HG02588 (cell line): ENCODE results near the gene METTL15.
"Not testable (repeated sequence)": the region's sequence is repeated elsewhere in the genome, so short reads cannot be mapped to it uniquely, and the experiment has no call there.

ENCODE experiments used
- ATAC-seq: cut with Tn5 transposase; IDR thresholded peaks from one replicate; pipeline ENCODE4 v1.9.1; 2021; ENCODE audit warnings: mild to moderate bottlenecking, moderate library complexity; ENCODE audit not compliant: unreplicated experiment

Gene METTL15

DNA sequence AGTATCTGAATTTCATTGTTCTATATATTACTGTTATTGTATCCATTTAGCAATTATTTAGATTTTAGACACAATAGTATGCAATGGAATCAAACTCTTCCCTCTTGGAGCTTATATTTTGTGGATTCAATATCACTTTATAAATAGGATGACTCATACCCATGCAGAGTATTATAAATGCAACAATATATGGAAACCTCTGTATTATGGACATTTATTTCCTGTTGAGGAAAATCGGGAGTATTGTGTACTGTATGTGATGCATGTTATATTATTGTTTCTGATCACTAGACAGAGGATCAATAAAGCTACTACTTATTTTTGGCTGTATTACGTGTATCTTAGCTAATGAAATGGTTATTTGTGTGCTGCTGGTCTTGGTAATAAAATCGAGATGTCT, 770 bp downstream of the METTL15 start:
- no peak for ATAC-seq

DNA sequence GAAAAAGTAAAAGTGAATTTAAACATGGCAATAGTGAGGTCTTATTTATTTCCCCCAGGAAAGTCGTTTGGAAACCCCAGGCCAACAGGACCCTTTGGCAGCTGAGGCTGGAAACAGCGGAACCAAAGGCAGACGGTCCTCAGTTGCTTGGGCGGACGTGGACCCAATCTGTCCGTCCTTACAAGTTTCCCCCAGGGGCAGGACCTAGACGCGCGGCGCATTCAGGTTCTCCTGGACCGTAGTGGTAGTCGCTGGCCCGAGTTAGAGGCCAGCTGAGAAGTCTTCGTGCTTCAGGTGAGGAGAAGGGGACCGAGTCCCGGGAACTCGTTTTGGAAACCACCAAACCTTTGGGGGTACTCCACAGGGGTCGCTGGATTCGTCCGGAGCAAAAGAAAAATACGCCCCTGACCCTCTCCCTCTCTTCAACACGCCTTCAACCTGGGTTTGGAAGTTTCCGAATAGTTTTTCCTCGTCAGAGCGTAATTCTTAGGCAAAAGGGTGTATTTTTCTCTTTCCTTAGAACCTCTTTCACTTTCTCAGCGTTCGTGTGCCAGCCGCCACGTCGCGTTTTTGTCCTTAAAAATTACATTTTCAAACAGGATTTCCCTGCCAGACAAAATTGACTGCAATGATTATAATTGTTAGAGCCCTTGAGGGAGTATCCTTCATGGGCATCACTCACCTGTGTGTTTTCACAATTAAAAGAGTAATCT, 2.1 kb downstream of the METTL15 start:
- ATAC-seq = peak; percentile 42

DNA sequence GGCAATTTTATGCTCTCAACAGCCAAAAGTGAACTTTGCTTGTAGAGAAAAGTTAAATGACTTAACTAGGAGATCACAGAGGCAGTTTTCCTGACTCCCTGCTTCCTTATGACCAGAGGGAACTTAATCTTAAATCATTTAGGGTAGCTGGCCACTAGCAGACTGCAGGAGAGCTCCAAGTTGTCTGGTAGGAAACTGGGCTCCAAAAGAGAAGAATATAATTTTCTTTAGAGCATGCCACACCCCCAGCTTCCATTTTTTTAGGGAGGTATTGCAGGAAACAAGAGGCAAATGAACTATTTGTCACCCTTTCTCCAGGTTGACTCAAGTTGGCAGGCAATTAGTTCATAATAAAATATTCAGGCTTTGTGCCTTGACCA, 2.6 kb downstream of the METTL15 start:
- no peak for ATAC-seq

DNA sequence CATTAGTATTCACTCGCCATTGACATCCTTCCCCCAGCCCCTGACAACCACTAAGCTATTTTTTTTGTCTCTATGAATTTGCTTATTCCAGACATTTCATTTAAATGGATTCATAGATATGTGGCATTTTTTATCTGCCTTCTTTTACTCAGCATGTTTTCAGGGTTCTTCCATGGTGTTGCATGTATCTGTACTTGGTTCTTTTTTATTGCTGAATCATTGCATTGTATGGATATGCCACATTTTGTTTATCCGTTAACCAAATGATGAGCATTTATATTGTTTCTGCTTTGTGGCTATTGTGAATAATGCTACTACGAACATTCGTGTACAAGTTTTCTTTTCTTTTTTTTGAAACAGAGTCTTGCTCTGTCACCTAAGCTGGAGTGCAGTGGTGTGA, 5.9 kb downstream of the METTL15 start:
- no peak for ATAC-seq

DNA sequence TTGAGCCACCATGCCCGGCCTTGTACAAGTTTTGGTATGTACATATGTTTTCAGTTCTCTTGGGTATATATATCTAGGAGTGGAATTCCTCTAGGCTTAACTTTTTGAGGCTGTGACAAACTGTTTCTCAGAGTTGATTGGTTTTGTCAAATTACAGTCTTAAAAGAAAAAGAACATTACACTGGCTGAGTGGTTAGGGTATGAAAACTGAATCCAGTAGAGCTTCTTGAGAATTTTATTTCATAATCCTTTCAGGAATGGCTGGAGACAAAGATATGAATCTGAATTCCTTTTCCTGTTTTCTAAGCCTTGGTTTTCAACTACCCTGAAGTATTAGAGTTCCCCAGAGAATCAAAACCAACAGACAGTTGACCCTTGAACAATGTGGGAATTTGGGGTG, 6.5 kb downstream of the METTL15 start:
- ATAC-seq = no peak

DNA sequence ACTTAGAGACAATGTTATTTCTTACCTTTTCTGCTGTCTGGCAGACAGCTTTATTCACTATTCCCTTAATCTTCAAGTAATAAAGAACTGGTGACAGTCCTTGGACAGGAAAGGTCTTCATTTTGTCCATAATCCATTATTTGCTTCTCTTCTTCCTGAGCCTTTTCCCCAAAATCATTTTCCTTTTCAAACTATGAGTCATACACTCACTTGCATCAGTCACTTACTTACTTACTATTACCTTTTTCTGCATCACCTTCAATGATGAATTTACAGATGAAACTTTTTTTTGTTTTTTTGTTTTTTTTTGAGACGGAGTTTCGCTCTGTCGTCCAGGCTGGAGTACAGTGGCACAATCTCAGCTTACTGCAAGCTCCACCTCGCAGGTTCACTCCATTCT, 9.5 kb downstream of the METTL15 start:
- ATAC-seq = no peak

DNA sequence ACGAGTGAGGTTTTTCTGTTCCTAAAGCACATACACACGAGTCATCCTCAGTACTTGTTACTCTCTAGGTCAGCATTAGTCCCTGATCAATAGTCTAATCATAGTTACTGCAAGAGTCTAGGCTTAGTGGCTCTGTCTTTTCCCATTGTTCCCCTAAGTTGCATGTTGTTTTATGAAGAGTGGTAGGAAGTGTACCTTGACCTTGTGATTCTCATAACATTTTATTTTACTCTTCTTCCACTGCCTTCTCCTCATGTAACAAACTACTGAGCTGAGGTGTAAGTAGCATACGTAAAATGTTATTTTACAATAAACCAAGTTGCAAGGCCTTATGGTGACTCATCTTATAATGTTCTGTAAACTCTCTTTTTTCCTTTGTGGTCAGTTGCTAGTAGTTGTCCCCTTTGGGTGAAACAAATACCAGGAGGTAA, 15.0 kb downstream of the METTL15 start:
- ATAC-seq = no peak

DNA sequence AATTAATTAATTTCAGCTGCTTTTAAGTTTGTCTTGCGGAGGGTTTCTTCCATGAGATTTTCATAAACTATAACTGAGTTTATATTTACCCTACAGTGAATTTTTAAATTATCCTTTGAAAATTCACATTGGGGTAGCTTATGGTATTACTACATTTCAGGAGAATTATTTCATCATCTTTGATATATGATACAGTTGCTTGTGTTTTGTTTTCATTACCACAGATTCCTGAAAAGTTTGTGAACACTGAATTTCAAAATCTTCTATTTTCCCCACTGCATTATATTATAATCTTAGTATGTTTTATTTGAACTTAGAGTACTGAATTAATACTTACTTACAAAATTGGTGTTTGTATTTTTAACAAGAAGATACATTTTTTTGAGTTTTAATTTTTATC, 24.4 kb downstream of the METTL15 start:
- ATAC-seq = no peak

DNA sequence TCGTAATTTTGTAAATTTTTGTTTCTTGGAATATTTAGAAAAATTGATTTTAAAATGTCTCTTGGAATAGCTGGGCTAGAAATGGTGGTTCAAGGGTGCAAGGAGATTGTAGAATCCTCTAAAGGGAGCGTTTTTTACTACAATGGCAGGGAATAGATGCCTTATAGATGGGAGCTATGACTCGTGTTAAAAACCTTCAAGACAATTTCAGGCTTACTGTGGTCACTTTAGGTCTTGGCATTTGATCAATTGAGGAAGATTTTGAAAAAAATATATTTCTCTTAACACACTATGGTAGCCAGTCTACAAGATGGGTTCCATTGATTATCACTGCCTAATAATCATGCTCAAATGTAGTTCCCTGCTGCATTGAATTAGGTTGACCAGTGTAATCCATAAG, 25.0 kb downstream of the METTL15 start:
- ATAC-seq = no peak

DNA sequence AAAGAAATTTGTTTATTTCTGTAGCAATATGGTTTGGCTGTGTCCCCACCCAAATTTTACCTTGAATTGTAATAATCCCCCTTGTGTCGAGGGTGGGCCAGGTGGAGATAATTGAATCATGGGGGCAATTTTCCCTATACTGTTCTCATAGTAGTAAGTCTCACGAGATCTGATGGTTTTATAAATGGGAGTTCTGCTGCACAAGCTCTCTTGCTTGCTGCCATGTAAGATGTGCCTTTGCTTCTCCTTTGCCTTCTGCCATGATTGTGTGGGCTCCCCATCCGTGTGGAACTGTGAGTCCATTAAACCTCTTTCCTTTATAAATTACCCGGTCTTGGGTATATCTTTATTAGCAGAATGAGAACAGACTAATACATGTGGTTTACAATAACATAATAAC, 28.0 kb downstream of the METTL15 start:
- not testable (repeated sequence) for ATAC-seq

DNA sequence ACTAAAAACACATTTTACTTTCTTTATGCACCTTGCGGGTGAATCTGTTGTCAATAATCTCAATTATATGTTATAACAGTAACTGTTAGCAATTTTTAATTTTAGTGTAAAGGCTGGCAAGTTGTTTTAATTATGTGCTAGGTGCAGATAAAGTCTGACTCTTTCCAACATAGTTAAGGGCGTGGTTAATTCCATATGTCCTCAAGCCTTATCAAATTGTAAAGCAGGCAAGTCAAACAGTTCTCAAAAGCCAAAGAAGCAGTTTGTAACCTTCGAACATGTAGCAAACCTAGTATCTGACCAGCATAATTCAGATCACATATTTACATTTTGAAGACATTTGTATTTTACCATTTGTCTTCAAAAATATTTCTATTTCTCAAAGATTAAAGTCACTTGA, 29.2 kb downstream of the METTL15 start:
- no peak for ATAC-seq

DNA sequence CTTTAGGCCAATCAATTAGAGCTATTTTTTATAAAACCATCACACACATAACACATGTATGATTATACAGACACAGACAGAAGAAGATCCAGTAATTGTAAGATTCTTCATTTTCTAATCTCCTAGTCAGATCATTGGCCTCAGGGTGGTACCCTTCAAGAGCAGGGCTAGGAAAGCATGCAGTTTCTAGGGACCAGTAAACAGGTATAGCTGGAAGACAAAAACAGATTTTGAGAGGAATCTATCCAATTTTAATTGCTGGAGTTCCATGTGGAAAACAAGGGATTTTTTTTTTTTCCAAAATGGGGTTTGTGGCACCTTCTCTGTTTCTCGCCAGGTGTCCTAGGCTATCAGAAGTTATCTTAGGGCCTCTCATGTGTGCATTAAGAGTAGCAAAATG, 29.6 kb downstream of the METTL15 start:
- ATAC-seq = no peak

DNA sequence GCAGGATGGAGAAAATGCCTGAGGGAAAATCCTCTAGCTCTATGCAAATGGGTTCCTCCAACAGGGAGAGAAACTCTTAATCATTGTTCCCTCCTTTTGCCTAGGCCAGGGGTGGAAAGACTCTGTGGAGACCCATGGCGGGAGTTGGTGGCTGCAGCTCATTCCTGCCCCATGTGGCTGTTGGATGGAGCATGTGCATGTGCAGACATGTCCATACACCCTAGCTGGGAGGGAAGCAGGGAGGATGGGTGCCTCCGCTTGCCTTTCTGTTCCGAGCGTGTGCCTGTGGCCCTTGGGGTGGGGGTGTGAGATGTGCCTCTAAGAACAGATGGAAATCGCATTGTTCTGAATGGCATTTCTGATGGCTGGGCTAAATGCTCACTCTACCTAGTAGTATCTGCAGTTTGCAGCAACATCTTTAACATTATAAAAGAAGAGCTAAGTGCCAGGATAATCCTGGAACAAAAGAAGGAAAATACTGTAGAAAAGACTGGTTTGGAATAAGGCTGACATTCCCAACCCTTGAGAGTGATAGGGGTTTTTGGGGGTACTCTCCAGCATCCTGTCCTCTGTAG, 31.7 kb downstream of the METTL15 start:
- ATAC-seq = no peak

DNA sequence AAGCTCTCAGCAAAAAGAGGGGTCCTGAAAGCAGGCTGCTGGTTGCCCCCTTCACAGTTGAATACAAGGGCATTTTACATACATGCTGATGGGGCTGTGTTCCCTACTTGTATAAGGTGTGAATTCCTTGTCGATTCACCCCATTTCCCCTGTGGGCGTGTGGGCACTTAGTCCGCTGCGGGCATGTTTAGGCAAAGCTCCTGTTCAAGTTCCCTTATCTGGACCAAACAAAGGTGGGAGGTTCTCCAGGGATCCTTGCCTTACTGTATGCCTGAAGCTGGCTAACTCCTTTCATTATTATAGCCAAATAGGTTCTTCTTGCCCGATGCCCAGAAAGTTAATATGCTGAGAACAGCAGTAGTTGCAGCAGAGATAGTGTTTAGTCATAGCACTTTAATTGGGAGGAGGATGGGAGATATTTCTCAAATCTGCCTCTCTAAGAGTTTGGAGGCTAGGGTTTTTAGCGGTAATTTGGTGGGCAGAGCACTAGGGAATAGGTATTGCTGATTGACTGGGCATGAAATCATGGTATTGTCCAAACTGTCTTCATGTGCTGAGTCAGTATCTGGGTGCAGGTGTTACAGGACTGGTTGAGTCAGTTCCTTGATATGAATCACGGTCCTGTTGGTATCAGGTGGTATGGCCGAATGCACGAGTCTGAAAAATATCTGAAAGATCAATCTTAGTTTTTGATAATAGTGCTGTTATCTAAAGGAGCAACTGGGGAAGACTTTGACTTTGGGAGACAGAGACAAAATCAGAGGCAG, 32.7 kb downstream of the METTL15 start:
- ATAC-seq = no peak

DNA sequence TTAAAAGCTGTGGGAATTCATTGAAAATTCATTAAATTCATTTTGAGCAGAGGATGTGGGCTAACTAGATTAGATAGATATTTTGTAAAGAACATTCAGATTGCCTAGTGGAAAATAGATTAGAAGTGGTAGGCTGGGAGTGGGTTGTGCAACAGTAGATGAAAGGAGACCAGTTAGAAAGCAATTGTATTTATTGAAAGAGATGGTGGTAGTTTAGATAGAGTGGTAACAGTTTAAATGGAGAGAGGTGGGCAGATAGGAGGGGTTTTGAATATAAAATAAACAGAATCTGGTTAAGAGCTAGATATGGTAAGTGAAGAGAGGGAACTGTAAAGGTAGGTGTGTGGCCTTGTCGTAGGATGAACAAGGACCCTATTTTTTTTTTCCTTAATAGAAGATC, 34.5 kb downstream of the METTL15 start:
- no peak for ATAC-seq

DNA sequence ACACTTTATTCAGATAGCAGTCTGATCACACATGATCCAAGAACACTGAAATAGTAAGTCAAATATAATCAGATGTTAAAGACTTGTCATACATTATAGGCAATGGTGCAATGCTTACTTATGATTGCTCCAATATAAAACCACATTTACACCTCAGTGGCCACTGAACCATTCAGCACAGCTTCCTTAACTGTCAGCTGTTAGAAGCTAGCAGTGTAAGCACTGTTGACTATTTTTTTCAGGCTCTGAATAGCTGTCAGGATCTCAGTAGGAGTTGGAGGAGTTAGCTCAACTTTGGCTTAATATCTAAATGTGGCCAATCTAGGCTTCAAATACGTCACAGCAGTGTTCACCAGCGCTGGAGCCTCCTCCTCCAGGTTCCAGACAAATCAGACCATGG, 36.6 kb downstream of the METTL15 start:
- ATAC-seq = no peak

DNA sequence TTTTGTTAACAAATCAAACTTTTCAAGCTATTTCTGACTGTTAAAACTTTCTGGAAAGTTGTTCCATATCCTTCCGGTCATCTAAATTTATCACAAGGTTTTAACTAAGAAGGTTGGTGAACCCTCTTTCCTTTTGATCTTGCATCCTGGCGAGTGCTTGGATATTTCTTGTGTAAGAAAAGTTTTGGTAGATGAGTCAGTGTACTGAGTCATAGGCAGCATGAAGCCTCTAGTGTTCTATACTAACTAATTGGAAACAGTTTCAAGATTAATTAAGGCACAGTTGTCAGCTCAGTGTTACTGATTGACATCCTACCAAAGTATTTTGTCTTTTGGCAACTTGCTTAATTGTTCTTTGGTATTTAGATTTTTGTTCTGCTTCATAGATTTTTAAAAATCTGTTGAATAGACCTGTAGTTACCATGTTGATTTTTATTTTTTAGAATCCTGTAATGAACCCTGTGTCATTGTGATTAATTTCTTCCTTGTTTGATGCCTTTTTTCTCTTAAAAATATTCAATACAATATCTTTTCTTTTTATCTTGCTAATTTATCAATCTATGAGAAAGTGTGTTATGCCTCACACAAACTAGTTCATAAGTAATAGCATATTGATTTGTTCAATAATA, 38.0 kb downstream of the METTL15 start:
- no peak for ATAC-seq

DNA sequence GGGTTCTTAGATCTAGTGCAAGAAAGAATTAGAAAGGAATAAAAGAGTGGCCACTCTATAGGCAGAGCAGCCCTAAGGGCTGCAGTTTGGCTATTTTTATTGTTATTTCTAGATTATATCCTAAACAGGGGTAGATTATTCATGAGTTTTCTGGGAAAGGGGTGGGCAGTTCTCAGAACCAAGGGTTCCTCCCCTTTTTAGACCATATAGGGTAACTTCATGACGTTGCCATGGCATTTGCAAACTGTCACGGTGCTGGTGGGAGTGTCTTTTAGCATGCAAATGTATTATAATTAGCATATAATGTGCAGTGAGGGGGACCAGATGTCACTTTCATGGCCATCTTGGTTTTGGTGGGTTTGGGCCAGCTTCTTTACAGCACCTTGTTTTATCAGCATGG, 44.6 kb downstream of the METTL15 start:
- no peak for ATAC-seq

DNA sequence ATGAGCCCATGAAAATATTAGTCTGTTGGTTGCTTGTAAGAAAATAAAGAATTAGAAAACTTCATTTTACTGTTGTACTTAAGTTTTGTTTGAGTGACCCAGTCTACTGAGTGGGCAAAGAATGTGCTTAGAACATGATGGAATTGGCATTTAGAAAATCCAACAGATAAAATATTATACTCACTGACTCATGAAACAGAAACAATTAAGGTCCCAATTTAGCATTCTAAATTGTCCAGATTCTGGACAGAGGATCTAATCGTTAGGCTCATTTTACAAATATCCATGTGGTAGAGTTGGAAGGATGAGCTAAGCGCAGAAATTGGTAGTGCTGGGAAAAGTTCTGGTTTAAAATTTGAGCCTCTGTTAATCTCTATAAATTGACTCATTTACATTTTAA, 45.4 kb downstream of the METTL15 start:
- ATAC-seq = no peak

DNA sequence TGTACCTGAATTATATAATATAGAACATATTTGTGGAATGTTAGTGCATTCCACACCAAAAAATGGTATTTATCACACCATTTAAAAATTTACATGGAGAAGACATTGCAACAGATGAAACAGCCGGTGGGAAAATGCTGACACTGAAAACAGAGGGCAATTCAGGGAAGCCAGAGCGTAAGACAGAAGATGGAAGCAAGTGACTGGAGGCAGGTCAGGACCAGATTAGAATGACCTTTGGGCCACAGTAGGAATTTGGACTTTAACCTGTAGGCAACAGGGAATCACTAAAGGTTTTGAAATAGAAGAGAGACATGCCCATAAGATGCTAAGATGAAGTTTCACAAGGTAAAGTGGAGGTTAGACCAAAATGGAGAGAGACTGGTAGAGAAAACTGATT, 60.5 kb downstream of the METTL15 start:
- no peak for ATAC-seq

DNA sequence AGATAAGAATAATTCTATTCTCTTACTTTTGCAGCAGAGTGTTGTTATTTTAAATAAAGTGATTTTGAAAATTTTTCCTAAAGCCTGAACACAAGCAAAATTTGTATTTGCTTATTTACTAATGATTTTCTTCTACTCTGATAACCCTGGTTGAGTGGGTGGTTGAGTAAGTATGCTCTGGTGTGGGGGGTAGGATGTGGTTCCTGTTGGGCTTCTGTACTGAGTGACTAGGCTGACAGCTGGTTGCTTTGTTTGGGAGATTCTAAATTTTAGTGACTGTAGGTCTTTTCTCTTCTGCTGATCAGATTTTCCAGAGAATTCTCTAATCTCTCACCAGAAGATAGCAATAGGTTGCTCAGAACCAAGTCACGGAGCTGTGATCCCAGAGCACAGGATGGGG, 61.6 kb downstream of the METTL15 start:
- ATAC-seq = no peak

DNA sequence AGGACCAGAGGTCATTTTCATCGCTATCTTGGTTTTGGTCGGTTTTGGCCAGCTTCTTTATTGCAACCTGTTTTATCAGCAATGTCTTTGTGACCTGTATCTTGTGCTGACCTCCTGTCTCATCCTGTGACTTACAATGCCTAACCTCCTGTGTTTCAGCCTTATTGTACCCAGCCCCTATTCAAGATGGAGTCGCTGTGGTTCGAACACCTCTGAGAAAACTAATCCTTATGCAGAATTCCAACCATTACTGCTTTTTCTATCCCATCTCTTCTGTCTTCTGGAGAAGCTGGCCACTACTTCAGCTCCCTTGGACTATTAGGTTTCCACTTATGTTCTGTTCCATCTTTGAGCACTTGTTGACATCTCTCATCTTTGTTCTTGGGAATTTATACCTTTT, 62.6 kb downstream of the METTL15 start:
- no peak for ATAC-seq
